Ovary (tissue), 3 donors: ENCODE results near the gene REEP5.

Source experiments
- EP300 ChIP-seq: sonication (generic); formaldehyde crosslinking; IDR thresholded peaks from one replicate; pipeline ENCODE4 v1.6.1; 2017; ENCODE audit warnings: antibody characterized with exemption
- POLR2A ChIP-seq: fragments of 450-650 bp; IDR thresholded peaks from one replicate; pipeline ENCODE4 v1.6.1; 2017; ENCODE audit warnings: antibody characterized with exemption, mild to moderate bottlenecking, moderate library complexity
- TF ChIP-seq, protein P1 (sequence below), 3 donors: fragments of 450-650 bp in 2 of 3; fragments of 200-600 bp in 1 of 3; IDR thresholded peaks; one replicate each; pipeline versions ENCODE4 v1.5.1 to v1.8.0; 2016 to 2022; ENCODE audit warnings: antibody characterized with exemption in 3 of 3, mild to moderate bottlenecking in 1 of 3
- donor health status: DM: no; HTN: no; CAD: no.

DNA sequence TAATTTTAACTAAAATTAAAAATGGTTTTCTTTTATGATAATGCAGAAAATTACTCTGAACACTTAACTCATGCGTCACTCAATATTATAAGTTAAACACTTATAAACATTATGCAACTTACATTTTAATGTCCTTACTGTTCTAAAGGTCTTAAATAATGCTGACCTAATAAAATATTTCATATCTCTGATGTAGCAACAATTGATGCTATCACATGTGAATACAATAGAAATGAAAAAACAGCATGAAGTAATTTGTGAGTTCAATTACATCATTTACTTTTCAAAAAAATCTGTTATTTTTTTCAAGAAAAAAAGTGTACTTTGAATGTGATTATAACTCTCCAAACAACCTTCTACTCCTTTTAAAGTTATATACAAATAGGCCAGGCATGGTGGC, 26.4 kb upstream of the REEP5 start:
- TF ChIP-seq, protein P1, sequence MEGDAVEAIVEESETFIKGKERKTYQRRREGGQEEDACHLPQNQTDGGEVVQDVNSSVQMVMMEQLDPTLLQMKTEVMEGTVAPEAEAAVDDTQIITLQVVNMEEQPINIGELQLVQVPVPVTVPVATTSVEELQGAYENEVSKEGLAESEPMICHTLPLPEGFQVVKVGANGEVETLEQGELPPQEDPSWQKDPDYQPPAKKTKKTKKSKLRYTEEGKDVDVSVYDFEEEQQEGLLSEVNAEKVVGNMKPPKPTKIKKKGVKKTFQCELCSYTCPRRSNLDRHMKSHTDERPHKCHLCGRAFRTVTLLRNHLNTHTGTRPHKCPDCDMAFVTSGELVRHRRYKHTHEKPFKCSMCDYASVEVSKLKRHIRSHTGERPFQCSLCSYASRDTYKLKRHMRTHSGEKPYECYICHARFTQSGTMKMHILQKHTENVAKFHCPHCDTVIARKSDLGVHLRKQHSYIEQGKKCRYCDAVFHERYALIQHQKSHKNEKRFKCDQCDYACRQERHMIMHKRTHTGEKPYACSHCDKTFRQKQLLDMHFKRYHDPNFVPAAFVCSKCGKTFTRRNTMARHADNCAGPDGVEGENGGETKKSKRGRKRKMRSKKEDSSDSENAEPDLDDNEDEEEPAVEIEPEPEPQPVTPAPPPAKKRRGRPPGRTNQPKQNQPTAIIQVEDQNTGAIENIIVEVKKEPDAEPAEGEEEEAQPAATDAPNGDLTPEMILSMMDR (IDR thresholded peaks at IDR 0.05): no peak
- TF ChIP-seq EP300: no peak
- no peak for TF ChIP-seq POLR2A
